RPMI8226 (cell line): ENCODE data around the gene YARS1.

Source experiments
- DNase-seq: peaks from one replicate; pipeline ENCODE4 v3.0.0-alpha.2; 2015

Gene YARS1

GRCh38 chr1:32741413-32742198 lies 75.6 kb downstream of the YARS1 start:
- peak; percentile 56 for DNase-seq

GRCh38 chr1:32741059-32741412 lies 76.1 kb downstream of the YARS1 start:
- DNase-seq: no peak

DNA sequence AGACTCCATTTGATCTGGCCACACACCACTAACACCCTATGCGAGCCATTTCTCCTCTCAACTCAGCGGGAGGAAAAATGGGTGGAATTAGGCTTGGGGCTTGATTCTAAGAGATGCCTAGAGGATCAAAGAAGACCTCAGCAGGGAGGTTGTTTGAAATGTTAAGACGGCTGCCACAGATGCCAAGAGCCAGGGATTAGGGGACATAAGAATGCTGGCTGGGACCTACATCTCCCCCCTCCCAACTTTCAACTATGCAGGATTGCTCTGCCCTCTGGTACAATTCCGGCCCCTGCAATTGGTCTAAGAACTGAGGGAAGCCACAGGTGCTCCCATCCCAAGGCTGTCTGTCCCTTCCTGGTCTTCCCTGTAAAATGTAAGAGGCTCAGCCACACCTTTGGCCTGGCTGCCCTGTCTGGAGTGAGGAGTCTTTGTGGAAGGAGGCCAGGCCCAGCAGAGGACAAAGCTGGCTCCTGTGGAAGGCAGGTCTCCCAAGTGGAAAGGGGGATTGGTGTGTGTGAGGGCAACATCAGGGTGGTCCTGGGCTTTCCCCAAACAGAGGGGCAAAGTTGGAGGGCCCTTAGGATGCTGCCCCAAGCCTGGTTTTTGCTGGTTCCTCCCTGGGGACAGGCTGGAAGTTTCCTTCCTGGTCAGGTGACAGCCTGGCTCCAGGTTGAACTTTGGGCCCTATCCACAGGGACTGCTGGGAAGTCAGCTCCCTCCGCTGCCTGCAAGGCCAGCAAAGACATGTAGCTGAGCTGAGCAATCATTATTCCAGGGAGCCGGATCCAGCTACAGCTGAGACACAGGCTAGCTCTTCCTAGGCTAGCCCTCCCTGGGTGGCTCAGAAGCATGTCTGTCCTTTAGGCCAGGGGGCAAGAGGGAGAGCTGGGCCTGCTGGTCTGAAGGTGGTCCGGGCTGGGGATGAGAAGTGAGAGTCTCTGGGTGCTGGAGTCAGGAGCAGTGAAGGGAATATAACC lies 80.1 kb downstream of the YARS1 start:
- DNase-seq: no peak

DNA sequence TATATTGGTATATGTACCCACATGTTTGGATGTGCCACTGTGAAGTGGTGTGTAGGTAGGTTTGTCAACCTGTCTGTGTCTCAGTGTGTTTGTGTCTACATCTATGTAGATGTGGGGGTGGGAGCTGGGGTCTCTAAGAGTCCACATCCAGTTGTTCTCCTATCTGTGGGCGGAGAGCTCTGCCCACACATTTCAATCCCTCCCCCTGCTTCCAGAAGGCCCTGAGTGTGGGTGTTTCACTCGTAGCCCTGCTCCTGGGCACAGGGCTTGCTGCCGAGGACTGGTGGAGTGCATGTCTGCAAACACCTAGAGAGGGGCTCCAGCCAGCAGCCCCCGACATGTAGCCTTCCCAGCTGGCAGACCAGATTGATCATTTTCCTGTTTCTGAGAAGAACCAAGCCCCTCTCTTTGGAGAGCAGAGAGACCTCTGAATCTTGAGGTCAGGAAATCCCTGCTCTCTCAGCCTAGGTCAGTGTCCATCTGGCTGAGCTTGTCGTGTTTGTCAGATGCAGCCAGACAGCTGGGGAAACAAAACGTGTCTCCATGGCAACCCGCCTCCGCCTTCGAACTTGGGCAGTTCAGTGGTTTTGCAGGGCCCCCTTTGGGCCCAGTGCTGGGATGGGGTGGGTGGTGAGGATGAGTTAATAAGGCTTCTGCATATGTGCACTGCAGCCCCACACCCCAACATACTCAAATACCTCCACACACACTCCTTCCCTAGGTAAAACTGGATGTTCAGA lies 83.4 kb downstream of the YARS1 start:
- no peak for DNase-seq

DNA sequence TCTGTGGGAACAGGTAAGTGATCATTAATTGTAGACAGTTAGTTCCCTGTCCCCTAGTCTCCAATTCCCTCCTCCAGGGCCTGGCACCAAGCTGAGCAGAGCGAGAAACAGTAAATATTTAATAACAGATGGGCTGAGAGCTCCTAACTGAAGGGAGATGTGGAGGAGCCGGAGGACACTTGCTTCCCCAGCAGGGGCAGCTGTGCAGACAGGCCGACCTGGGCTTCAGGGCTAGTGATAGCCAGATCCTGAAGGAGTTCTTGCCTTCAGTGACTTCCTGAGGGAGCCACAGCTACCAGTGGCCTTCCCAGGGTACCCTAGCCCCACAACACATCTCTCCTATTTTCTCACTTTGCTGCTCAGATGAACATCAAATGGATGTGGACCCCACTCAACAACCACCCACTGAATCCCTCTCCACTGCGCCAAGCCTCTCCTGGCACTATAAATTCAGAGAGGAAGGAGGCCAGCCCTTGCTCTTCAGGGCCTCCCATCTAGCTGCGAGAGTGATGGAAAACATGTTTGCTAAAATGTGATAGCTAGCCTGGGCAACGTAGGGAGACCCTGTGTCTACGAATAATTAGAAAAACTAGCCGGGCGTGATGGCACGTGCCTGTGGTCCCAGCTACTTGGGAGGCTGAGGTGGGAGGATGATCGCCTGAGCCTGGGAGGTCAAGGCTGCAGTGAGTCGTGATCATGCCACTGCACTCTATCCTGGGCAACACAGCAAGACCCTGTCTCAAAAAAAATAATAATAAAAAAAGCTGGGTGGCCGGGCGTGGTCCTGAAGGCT lies 87.7 kb downstream of the YARS1 start:
- DNase-seq: no peak

DNA sequence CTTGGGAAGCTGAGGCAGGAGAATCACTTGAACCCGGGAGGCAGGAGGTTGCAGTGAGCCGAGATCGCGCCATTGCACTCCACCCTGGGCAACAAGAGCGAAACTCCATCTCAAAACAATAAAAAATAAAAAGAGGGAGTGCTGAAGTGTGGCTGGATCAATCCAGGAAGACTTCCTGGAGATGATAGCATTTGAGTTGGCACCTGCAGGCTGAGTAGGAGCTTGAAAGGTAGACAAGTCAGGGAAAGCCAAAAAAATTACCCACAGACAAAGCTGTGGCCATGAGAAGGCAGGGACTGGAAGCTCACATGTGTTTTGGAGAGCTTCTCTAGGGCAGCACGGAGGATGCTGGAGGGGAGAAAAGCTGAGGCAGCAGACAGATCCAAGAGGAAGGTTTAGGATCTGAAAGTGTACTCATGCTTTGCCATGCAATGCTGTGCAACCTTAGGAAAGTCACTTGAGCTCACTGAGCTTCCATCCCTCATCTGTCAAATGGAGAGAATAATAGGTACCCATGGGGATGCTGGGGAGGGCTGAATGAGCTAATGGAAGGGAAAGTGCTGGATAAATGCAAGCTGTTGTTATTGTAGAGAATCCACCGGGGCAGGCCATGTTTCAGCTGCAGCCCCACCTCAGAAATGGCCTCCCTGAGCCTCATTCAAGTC lies 88.6 kb downstream of the YARS1 start:
- no peak for DNase-seq

DNA sequence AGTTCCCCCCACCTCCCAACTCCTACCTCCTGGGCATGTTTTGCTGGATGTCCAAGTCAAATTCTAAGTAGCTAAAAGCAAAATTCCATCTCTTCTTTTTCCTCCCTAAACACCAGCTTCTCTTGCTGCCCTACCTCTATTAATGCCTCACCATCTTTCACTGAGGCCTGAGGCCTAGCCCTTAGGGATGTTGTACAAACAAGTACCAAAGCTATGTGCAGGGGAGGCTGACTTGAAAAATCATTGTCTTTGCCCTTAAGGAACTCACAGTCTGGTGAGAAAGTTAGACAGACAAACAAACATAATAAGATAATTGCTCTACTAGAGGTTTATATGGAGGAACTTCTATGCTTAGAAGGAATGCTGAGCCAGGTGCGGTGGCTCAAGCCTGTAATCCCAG lies 89.3 kb downstream of the YARS1 start:
- DNase-seq: no peak

GRCh38 chr1:32725615-32725982 lies 91.6 kb downstream of the YARS1 start:
- DNase-seq: no peak
